NCI-H2107 treated with DMSO at 0.1 percent for 48 hours (cell line): Measurements from ENCODE around the gene GGA1.
"Not testable (repeated sequence)": the region's sequence is repeated elsewhere in the genome, so short reads cannot be mapped to it uniquely, and the experiment has no call there.

Experiments used
- DNase-seq: peaks from one replicate; lab custom pipeline; 2025; ENCODE audit not compliant: unreplicated experiment; lab: John Stamatoyannopoulos, UW

The GGA1 gene

GRCh38 chr22:37647928-37648327 lies 39.3 kb downstream of the GGA1 start:
- DNase-seq, result no peak

DNA sequence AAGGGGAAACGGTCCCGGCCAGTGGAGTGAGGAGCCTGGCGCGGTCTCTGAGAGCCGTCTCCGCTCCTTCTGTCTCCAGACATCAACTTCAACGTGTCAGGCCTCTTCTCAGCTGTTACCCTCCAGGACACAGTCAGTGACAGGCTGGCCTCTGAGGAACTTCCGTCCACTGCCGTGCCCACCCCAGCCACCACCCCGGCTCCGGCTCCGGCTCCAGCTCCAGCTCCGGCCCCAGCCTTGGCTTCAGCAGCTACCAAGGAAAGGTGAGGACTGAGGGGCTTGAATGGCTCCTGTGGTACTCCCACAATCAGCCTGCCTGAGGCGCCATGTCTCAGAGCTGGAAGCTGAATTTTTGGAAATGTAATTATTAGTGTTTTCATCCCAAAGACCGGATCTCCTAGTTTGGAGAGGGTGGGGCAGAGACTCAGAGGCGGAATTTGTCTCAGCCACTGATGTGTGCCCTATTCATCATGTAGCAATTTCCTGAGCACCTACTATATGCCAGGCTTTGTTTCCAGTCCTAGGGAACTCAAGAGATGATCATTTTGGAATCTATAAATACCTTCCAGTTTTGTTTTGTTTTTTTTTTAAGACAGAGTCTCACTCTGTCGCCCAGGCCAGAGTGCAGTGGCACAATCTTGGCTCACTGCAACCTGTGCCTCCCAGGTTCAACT lies 42.0 kb downstream of the GGA1 start:
- no peak for DNase-seq

DNA sequence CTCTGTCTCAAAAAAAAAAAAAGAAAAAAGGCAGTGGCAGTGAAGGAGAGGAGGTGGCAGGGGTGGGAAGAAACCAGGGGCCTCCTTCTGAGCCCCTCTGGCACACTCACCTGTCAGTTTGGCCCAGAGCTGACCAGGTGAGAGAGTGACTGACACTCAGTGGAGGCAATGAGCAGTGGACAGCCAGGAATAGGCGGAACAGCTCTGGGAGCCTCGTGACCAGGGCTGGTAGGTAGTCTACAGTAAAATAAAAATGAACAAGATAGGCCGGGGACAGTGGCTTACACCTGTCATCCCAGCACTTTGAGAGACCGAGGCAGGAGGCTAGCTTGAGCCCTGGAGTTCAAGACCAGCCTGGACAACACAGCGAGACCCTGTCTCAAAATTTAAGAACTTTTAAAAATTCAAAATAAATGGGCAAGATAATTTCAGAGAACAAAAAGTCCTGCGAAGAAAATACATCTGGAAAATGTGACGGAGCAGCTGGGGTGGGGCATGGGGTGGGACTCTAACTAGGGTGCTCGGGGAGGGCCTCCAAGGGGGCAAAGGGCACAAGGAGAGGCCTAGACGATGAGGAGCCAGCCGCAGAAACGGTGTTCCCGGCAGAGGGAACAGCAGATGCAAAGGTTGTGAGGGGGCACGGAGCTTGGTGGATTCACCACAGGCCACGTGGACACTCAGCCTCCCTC lies 46.1 kb downstream of the GGA1 start:
- no peak for DNase-seq

DNA sequence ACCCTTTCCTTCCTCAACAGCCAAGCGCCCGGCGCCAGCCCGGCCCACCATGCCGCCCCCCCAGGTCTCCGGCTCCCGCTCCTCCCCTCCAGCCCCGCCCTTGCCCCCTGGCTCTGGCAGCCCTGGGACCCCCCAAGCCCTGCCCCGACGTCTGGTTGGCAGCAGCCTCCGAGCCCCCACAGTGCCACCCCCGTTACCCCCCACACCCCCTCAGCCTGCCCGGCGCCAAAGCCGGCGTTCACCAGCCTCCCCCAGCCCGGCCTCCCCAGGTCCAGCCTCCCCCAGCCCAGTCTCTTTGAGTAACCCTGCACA lies 46.6 kb downstream of the GGA1 start:
- DNase-seq, result no peak

GRCh38 chr22:37656583-37656982 lies 47.9 kb downstream of the GGA1 start:
- DNase-seq, result not testable (repeated sequence)

DNA sequence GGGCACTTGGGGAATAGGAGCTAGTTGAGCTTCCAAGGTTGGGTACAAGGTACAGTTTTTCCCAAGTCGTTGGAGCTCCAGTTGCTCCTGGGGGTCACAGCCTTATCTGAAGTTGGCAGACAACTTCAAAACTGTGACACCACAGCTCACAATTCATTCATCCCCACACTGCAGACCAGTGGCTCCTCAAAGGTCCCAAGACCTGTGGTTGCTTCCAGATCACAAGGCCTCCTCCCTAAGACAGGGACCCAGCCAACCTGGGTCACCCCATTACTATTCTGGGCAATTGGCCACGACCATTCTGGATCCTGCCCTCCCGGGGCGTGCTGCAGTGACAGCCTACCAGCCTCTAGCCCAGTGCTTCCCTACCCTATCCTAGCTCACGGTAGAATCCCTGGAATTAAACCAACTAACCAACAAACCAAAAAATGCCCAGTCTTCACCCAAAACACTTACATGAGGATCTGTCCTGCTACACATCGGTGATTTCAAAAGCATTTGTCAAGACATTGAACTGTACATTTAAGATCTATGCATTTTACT lies 49.0 kb downstream of the GGA1 start:
- no peak for DNase-seq

- DNase-seq, result peak; percentile 96
These were observed 49.8 kb downstream of the GGA1 start, which contains the start of gene PDXP for GRCh38 chr22:37658133-37659065. Gene PDXP, plus strand, starts transcription at chr22:37658723. Its CDS starts 60 bp downstream, at chr22:37658783.

DNA sequence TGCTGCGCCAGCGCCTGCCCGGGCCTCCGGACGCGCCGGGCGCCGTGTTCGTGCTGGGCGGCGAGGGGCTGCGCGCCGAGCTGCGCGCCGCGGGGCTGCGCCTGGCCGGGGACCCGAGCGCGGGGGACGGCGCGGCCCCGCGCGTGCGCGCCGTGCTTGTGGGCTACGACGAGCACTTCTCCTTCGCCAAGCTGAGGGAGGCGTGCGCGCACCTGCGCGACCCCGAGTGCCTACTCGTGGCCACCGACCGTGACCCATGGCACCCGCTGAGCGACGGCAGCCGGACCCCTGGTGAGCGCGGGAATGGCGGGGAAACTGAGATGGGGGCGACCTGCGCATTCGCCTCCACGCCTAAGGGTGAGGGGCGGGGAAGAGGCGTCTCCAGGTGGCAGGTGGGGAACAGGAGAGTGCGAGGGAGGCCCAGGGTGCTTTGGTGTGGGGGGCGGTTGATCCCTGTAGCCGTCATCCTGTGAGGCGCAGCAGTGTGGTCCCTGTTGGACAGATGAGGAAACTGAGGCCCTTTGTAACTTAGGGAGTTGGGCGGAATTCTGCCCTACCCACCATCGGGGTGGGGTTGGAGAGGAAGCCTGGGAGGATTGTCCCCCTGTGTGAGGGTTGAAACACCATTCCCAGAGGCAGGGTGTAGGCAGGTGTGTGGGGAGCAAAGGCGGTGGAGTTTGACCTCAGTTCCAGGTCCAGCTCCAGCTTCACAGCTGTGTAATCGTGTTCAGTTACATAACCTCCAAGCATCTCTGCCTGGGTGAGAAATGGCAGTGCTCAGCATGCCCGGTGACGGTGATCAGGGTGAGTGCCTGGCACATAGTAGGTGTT lies 50.6 kb downstream of the GGA1 start:
- DNase-seq, result no peak

DNA sequence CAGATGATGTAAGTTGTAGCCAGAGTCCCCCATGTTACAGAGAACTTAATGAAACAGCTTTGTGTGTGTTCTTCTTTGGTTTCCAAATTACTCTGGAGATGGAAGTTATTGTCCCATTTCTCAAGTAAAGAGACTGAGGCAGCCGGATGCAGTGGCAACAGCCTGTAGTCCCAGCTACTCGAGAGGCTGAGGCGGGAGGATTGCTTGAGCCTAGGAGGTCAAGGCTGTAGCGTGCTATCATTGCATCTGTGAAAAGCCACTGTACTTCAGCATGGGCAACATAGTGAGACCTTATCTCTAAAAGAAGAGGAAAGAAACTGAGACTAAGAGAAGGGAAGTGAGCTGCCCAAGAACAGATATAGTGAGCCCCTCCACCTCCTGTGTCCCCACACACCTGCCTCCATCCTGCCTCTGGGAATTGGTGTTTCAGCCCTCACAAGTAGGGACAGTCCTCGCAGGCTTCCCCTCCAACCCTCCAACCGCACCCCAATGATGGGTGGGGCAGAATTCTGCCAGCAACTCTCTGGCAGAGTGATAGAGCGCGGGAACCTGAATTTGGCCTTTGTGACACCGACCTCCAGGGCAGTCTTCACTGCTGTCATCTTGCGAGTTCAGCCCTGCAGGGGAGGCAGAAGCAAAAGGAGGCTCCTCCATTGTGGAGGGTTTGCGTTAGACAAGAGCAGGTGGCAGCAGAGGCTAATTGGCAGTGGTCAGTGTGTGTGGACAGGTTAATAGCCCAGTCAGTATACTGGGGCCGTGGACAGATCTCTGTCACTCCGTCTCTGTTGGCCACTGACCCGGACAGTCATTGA lies 51.5 kb downstream of the GGA1 start:
- no peak for DNase-seq

GRCh38 chr22:37660709-37661045 lies 52.0 kb downstream of the GGA1 start:
- no peak for DNase-seq

- peak; percentile 18 for DNase-seq
These were observed 52.7 kb downstream of the GGA1 start for GRCh38 chr22:37661160-37661924.

GRCh38 chr22:37662039-37662438 lies 53.4 kb downstream of the GGA1 start:
- no peak for DNase-seq

GRCh38 chr22:37663521-37664140 lies 55.0 kb downstream of the GGA1 start:
- DNase-seq, result no peak

- no peak for DNase-seq
These were observed 55.8 kb downstream of the GGA1 start for GRCh38 chr22:37664249-37665101.

GRCh38 chr22:37665487-37665886 lies 56.9 kb downstream of the GGA1 start:
- no peak for DNase-seq

- DNase-seq, result no peak
These were observed 61.0 kb downstream of the GGA1 start for GRCh38 chr22:37669586-37669985.

- no peak for DNase-seq
These were observed 63.7 kb downstream of the GGA1 start for GRCh38 chr22:37672206-37672919.
